ENCODE data around the gene P3H2. TPM values are rescaled to one million over a fixed set of nuclear protein-coding genes. Genes with fewer than 3 reads are reported as not detected.

P3H2 gene
- total and polyA plus RNA-seq, 2 of the 4 experiments (the other 2 are of a cell fraction): 54.7 to 64.3 TPM

DNA sequence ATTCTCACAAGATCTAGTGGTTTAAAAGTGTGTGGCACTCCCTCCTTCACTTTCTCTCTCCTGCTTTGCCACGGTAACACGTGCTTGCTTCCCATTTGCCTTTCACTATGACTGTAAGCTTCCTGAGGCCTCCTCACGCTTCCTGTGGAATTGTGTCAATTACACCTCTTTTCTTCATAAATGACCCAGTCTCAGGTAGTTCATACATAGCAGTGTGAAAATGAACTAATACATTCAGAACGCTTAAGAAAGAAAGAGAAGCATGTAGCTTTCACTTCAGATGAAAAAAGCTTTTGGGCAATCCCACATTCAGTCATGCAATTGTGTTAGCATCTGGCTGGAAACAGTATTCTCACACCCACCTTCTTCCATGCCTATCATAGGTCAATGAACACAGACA is 24.4 kb downstream of the P3H2 start:
- Histone ChIP-seq H4K8ac (ENCODE audit: low read depth in 2 of 2, low read length in 2 of 2) (peak overlapping the region in 1 of 2 experiments; percentile 22; a peak in 1 of 4 replicates), H3K27ac (ENCODE audit: insufficient read depth, low read length) (peak overlapping the region; percentile 4; the same call in 1 of the 2 replicates), H3K9ac (ENCODE audit: low read depth, low read length) (no peak overlapping the region), H2BK5ac (ENCODE audit: low read depth, low read length, poor library complexity, severe bottlenecking) (no peak overlapping the region), H2AK5ac (ENCODE audit: low read depth, low read length) (0 out of 2 replicates have a peak overlapping the region, but pooled peaks have one; percentile 16), H2AK9ac (replicated peaks; ENCODE audit: low read depth, low read length, poor library complexity) (no peak overlapping the region), H3K56ac (ENCODE audit: extremely low read depth, insufficient read depth, low read length) (no peak overlapping the region), H3K14ac (replicated peaks; ENCODE audit: low read depth, low read length) (peak overlapping the region; percentile 27), H2BK15ac (ENCODE audit: low read depth, low read length) (peak overlapping the region; percentile 15; the same call in 2 of the 3 replicates), H2AFZ (replicated peaks; ENCODE audit: low read length, poor library complexity) (no peak overlapping the region), H3K36me3 (ENCODE audit: control insufficient read depth, insufficient read depth, low read length) (no peaks in the 10 kb centered on the region; the same call in 1 of the 2 replicates), H3K79me1 (ENCODE audit: low read depth in 1 of 2, low read length in 2 of 2) (peaks cover 20 to 55% of the 10 kb centered on the region in 2 experiments), H3K27me3 (ENCODE audit: control insufficient read depth, insufficient read depth, low read length) (no peaks in the 10 kb centered on the region), H3K4ac (ENCODE audit: low read depth, low read length) (peak overlapping the region; percentile 22; the same call in 1 of the 2 replicates), H4K5ac (ENCODE audit: low read depth, low read length) (peak overlapping the region; percentile 70), H2BK120ac (ENCODE audit: low read depth, low read length) (peak overlapping the region; percentile 30; the same call in 1 of the 2 replicates), H3K4me1 (ENCODE audit: control insufficient read depth, insufficient read depth, low read length) (peaks cover 14% of the 10 kb centered on the region), H4K20me1 (ENCODE audit: insufficient read depth, low read length) (0 out of 2 replicates have a peak, but pooled peaks cover under 1% of the 10 kb centered on the region), H3K23ac (ENCODE audit: low read depth, low read length) (peak overlapping the region; percentile 83; the same call in 1 of the 2 replicates), H3K4me2 (ENCODE audit: low read depth, low read length) (no peak overlapping the region), H3K9me3 (ENCODE audit: control insufficient read depth, insufficient read depth, low read length) (no peaks in the 10 kb centered on the region), H2BK20ac (ENCODE audit: low read depth, low read length) (peak overlapping the region; percentile 11; the same call in 1 of the 2 replicates), H4K91ac (ENCODE audit: insufficient read depth, low read depth, low read length) (no peak overlapping the region), H3K9me1 (ENCODE audit: insufficient read depth, low read length) (peaks cover 16% of the 10 kb centered on the region), H3K18ac (ENCODE audit: low read depth, low read length) (peak overlapping the region; percentile 38; the same call in 1 of the 2 replicates), H3K4me3 (ENCODE audit: insufficient read depth, low read depth, low read length) (no peak overlapping the region)
- no peak for DNase-seq
- TF ChIP-seq RCOR1 (IDR thresholded peaks at IDR 0.05; ENCODE audit: insufficient replicate concordance, low read length): no peak
- intact Hi-C loops (cut with micrococcal nuclease) (no loop called here), in situ Hi-C loops (cut with MboI; ENCODE audit: low sequenced_read_pairs) (no loop called here), dilution Hi-C loops (cut with HindIII; ENCODE audit: low sequenced_read_pairs, unreplicated experiment) (no loop called here)
- ChIA-PET POLR2A (ENCODE audit: unreplicated experiment) (no interaction called here), CTCF (interaction anchor here (1.0 kb wide), 1 partner anchor 25 kb away, joined by 3 read pairs; no protein-coding TSS in a partner anchor)
- ATAC-seq (ENCODE audit: low read depth): no peak
- WGBS, 2 experiments (ENCODE audit: extremely low coverage in 2 of 2, insufficient read length in 1 of 2): no CpG with 5 or more reads among the region's 4 CpGs
- BruUV-seq (replicated peaks): no TSS peak

All from IMR-90 (cell line).